ENCODE data around the gene ALKBH6. TPM values are rescaled to one million over a fixed set of nuclear protein-coding genes. Genes with fewer than 3 reads are reported as not detected.

Gene ALKBH6
- total and polyA plus RNA-seq, 10 of the 15 experiments (the other 5 are each of a cell fraction or from before 2014, with no cell fraction given), result 1.2 to 56.5 (median 36.1) TPM

GRCh38 chr19:35995048-35995993 lies 18.7 kb downstream of the ALKBH6 start, which contains the start of gene SDHAF1 (continued):
- no peak for TF ChIP-seq YBX1 (IDR thresholded peaks at IDR 0.05)
- 0 out of 2 replicates have a peak, but pooled peaks have one; percentile 70 for TF ChIP-seq RBBP5 (conservative IDR thresholded peaks at IDR 0.05)
- TF ChIP-seq NFIC (IDR thresholded peaks at IDR 0.05; ENCODE audit: low read depth, low read length), result no peak
- TF ChIP-seq CBX5 (IDR thresholded peaks at IDR 0.05; ENCODE audit: low read depth), result no peak
- peak; percentile 26; the same call in 1 of the 2 replicates for TF ChIP-seq ZNF217 (IDR thresholded peaks at IDR 0.05)
- TF ChIP-seq TCF7 (IDR thresholded peaks at IDR 0.05; ENCODE audit: borderline replicate concordance), result no peak
- TF ChIP-seq NKRF (conservative IDR thresholded peaks at IDR 0.05), result peak; percentile 87
- TF ChIP-seq STAT3 (IDR thresholded peaks at IDR 0.05; ENCODE audit: low read depth, low read length), result no peak
- no peak for TF ChIP-seq PAX8 (IDR thresholded peaks at IDR 0.05)
- no peak for TF ChIP-seq SKIL (IDR thresholded peaks at IDR 0.05; ENCODE audit: low read depth, poor library complexity, severe bottlenecking)
- no peak for TF ChIP-seq USF2 (IDR thresholded peaks at IDR 0.05; ENCODE audit: borderline replicate concordance, low read depth, low read length)
